RPMI8226 (cell line): ENCODE data around the gene PPARG.
"Not testable (repeated sequence)": the region's sequence is repeated elsewhere in the genome, so short reads cannot be mapped to it uniquely, and the experiment has no call there.

Experiments used
- DNase-seq: peaks from one replicate; pipeline ENCODE4 v3.0.0-alpha.2; 2015

The PPARG gene

GRCh38 chr3:12288182-12289129 is at the start of gene PPARG:
TSS of gene PPARG (plus strand) at chr3:12289070. CDS start at chr3:12379712, 90,642 bp downstream.
- no peak for DNase-seq

GRCh38 chr3:12239301-12239700 is 49.6 kb upstream of the PPARG start:
- no peak for DNase-seq

GRCh38 chr3:12242772-12243171 is 46.1 kb upstream of the PPARG start:
- DNase-seq: no peak

- no peak for DNase-seq
Measured at GRCh38 chr3:12246497-12247163, 42.2 kb upstream of the PPARG start.

- DNase-seq: no peak
Measured at GRCh38 chr3:12247411-12247810, 41.5 kb upstream of the PPARG start.

GRCh38 chr3:12249519-12249918 is 39.4 kb upstream of the PPARG start:
- no peak for DNase-seq

- DNase-seq: no peak
Measured at GRCh38 chr3:12252889-12253288, 36.0 kb upstream of the PPARG start.

GRCh38 chr3:12253516-12254343 is 35.1 kb upstream of the PPARG start:
- no peak for DNase-seq

- DNase-seq: no peak
Measured at GRCh38 chr3:12255393-12255792, 33.5 kb upstream of the PPARG start.

GRCh38 chr3:12258911-12259310 is 30.0 kb upstream of the PPARG start:
- no peak for DNase-seq

GRCh38 chr3:12262173-12262572 is 26.7 kb upstream of the PPARG start:
- DNase-seq: not testable (repeated sequence)

- no peak for DNase-seq
Measured at GRCh38 chr3:12265508-12265907, 23.4 kb upstream of the PPARG start.

GRCh38 chr3:12266038-12266437 is 22.8 kb upstream of the PPARG start:
- no peak for DNase-seq

- no peak for DNase-seq
Measured at GRCh38 chr3:12267376-12268030, 21.4 kb upstream of the PPARG start.

GRCh38 chr3:12268049-12268735 is 20.7 kb upstream of the PPARG start:
- no peak for DNase-seq

- DNase-seq: no peak
Measured at GRCh38 chr3:12270976-12271375, 17.9 kb upstream of the PPARG start.

GRCh38 chr3:12273045-12273695 is 15.7 kb upstream of the PPARG start:
- no peak for DNase-seq

GRCh38 chr3:12275974-12276650 is 12.8 kb upstream of the PPARG start:
- no peak for DNase-seq

GRCh38 chr3:12276827-12277226 is 12.0 kb upstream of the PPARG start:
- not testable (repeated sequence) for DNase-seq

- DNase-seq: no peak
Measured at GRCh38 chr3:12278566-12278965, 10.3 kb upstream of the PPARG start.
